Frontal cortex (tissue), 4 donors: ENCODE results near the gene NUAK1. TPM values are rescaled to one million over a fixed set of nuclear protein-coding genes. Genes with fewer than 3 reads are reported as not detected.

Experiments
- DNase-seq, 2 donors: peaks; one replicate each; pipeline ENCODE4 v3.0.0; 2012; ENCODE audit warnings: low spot score in 2 of 2
- FAIRE-seq: peaks from 2 replicates; lab custom pipeline; 2012; peaks lifted over from hg19 to GRCh38; lab: Jason Lieb, UNC
- total RNA-seq: library from RNA; depleted of rRNA; stranded (reverse); fragments of >200 nt; gene quantifications from one replicate; pipeline ENCODE4 v1.2.3, GENCODE V29; 2014
- donor health status: control.
- donor health status: control.
- donor health status: control.

NUAK1 gene
- total RNA-seq, 1 donor from 2014 or later, result 54.6 TPM

DNA sequence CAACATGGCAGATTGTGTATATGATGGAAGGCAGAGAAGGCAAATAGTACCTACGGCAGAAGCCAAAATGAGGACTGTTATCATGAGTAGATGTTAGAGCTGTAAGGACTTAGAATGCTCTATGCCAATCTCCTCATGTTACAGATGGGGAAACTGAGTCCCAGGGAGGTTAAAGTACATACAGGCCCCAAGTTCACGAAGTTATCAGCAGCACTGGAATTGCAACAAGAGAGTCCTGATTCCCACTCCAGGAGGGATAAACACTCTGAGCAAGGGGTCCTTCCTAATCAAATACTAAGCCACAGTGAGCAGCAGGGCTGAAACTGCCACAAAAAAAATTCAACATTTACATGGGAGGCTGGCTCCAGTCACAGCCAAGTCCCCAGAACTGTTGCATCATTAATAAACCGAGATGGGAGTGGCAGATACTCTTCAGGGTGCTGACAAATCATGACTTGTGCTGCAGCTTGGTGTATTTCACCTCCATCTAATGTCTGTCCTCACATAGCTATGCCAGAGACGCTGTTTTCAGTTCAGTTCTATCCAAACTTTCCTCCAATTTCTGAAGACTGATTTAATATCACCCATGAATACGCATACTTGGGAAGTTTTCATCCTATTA lies 24.2 kb downstream of the NUAK1 start:
- DNase-seq (no peak), FAIRE-seq (no peak)

- DNase-seq (no peak), FAIRE-seq (no peak)
Observed at GRCh38 chr12:106113824-106114446, 24.8 kb downstream of the NUAK1 start.

GRCh38 chr12:106113446-106113823 lies 25.3 kb downstream of the NUAK1 start:
- DNase-seq (no peak), FAIRE-seq (no peak)

DNA sequence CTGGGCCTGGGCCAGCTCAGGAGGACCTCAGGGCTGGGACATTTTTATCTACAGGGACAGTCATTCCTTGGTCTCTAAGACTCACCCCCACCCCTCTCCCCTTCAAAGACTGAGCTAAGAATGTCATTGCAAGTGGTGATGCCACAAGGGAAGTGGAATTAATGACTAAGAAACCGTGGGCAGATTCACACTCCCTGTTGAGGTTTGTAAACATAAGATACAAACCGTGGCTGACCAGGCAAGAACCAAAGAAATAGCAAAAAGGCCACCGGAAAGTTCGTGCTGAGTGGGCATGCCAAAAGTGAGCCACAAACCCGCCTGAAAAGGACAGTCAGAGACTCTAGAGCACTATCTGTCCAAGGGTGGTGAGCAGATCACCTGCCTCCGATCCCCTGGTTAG lies 25.7 kb downstream of the NUAK1 start:
- DNase-seq (no peak), FAIRE-seq (no peak)

- FAIRE-seq (no peak), DNase-seq (no peak)
Observed at GRCh38 chr12:106112145-106112821, 26.5 kb downstream of the NUAK1 start.

DNA sequence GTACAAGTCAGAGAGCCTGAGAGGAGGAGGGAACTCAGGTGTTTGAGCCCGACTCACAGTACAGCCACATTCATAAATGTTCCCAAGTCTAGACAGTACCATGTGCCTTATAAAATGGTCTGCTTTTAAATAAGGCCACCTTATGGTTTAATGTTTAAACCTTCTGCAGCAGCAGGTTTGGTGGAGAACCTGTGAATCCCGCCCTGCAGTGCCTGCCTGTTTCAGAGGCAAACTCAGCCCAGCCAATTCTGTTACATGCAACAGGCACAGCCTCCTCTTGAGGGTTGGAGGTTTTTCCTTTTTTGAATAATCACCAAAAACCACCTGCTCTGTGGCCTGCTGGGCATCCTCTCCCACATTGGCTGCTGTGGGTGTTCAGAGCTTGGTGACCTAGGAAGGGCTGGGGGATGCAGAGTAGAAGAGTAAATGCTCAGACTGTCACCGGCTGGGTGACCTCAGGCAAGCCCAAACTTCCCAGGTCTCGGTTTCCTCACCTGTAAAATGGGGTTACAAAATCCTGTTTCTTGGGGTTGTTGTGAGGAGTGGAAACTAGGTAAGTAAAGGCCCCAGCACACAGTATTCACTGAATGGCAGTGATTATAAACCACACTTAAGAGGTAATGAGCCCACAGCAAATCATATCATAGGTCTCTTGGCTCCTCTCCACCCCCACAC lies 28.0 kb downstream of the NUAK1 start:
- DNase-seq (no peak), FAIRE-seq (no peak)

DNA sequence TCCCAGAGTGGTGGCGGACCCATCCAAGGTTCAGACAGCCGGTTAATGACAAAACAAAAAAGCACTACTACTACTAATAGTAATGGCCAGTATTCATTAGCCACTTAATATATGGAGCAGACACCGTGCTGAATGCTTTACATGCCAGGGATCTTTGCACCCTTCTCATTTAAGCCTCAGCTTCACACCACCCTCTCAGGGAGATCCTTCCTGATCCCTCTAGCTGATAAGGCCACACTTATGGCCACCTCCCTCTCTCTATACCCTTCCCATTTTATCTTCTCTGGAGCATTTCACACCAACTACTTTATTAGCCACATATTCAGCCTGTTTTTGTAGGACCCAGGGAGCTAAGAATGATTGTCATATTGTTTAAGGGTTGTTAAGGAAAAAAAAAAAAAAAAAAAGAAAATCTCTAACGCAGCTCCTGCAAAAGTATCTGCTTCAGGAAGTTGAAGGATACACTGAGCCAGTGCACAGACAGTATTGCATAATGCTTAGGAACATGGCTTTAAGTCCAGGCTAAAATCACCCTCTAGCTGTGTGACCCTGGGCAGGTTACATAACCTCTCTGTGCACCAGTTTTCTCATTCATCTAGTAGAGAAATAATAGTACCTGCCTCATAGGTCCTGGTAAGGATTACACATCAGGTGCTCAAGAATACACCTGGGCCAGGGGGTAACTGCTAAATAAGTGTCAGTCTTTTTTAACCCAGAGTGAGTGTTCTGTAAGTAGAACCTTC lies 29.4 kb downstream of the NUAK1 start:
- no peak for DNase-seq
- no peak for FAIRE-seq

- DNase-seq (no peak), FAIRE-seq (no peak)
Observed at GRCh38 chr12:106108185-106108835, 30.4 kb downstream of the NUAK1 start.

DNA sequence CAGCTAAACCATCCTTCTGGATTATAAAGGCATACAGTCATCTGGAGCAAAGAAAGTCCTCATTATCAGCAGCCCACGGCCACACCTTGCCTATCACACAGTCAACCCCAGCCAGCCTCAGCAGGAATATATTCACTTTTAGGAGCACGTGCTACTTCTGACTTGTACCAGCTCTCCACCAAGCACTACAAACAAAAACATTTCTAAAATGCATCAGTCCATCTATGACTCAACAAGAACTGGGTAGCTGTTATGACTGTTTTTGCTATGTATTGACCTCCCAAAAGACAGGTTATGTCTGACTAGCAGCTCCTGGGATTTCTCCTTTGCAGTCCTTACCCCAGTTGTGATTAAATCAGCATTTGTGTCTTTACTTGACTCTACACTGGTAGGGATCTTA lies 31.2 kb downstream of the NUAK1 start:
- FAIRE-seq (no peak), DNase-seq (no peak)

- DNase-seq, result no peak
- no peak for FAIRE-seq
Observed at GRCh38 chr12:106106892-106107291, 31.9 kb downstream of the NUAK1 start.

DNA sequence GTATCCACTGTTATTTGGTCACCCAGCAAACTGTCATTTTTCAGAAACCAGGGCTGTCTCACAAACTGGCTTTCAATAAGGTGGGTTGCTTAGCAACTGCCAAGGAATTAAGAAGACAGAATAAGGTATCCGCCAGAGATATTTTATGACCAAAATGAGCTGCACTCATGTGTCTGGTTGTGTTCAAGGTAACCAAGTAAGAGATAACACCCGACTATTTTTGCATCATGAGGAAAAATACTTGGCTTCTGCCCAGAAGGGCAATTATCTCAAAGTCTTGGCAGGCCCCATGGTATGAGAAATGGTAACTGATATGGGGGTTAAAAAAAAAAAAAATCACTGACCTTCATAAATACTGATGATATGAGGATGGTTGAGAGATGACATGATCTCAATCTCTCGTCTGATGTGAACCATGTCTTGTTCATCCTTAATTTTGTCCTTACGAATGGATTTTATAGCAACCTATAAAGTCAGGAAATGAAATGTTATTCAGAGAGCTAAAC lies 32.6 kb downstream of the NUAK1 start:
- FAIRE-seq (no peak), DNase-seq (no peak)

DNA sequence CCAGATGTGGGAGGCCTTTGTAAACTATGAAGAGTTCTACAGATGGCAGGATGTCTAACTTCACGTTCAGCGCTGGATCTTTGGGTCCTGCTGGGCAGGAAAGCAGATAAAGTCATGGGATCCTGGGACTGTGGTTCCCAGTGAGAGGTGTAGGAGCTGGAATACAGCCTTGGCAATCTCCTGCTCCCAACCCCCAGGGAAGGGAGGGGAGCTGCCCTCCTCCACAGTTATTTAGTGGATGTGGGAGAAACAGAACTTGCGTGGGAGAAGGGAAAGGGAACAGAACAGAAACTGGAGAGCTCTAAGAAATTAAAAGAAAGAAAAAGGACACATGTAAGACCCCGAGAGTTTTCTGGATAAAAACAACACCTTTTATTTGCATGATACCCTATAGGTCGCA lies 37.0 kb downstream of the NUAK1 start:
- no peak for FAIRE-seq
- DNase-seq, result no peak

- no peak for FAIRE-seq
- no peak for DNase-seq
Observed at GRCh38 chr12:106098691-106099200, 40.0 kb downstream of the NUAK1 start.

DNA sequence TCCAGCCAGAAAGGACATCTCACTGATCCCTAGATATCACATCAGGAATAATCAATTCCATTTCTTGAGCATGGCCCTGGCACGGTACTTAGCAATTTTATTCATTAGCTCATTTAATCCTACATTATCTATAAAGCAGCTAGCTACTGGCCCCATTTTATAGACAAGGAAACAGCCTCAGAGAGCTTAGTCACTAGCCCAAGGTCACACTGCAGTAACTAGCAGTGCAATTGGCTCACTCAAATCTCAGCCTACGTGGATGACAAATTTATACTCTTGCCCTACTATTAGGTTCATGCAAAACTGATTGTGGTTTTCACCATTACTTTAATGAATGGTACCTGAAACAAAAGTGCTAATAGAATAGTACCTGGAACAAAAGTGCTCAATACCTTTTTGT lies 41.7 kb downstream of the NUAK1 start:
- FAIRE-seq, result no peak
- DNase-seq, result no peak

- no peak for DNase-seq
- FAIRE-seq, result no peak
Observed at GRCh38 chr12:106096376-106096775, 42.4 kb downstream of the NUAK1 start.

GRCh38 chr12:106094304-106094703 lies 44.5 kb downstream of the NUAK1 start:
- DNase-seq (no peak), FAIRE-seq (no peak)

DNA sequence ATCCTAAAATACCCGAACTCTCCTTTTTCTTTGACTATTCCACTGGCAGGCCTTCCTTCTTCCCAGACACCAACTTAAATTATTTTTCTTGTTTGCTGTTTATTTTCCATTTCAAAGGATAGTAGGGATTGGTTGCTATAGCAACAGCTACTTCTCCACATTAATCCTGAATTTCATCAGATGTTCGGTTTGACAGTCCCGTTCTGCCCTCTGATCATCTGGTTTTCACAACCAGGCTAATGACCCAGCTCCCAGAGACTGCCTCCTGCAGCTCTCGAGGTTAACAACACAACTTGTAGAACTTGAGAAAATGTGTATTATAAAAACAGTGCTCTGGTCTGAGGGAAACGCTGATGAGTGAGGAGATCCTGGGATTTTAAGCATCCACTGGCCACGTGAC lies 45.5 kb downstream of the NUAK1 start:
- DNase-seq, result no peak
- FAIRE-seq, result no peak

- DNase-seq (no peak), FAIRE-seq (no peak)
Observed at GRCh38 chr12:106091446-106091820, 47.3 kb downstream of the NUAK1 start.
